ENCODE data around the gene WDR41. TPM values are rescaled to one million over a fixed set of nuclear protein-coding genes. Genes with fewer than 3 reads are reported as not detected.

WDR41 gene
- total RNA-seq, 1 experiment from 2014 or later, result 39.8 TPM

DNA sequence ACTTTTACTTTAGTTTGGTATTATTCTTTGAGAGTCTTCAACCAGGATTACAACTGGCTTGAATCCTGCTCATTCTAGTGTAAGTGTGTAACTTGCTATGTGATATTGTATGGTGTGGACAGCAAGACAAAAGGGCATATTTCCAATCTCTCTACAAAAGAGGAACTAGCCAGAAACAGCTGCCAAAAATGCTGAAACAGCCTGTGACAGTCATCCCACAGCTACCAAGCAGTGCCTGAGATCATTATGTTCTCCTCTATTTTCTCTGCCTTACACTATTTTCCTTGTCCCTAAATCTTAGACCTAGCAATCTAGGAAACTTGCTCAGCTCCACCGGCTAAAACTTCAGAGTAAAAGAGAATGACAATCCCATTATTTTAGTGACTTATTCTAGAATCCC, 42.8 kb downstream of the WDR41 start:
- TF ChIP-seq ZNF138 (CRISPR knock-in tag; conservative IDR thresholded peaks at IDR 0.05), result no peak
- TF ChIP-seq, protein P1, sequence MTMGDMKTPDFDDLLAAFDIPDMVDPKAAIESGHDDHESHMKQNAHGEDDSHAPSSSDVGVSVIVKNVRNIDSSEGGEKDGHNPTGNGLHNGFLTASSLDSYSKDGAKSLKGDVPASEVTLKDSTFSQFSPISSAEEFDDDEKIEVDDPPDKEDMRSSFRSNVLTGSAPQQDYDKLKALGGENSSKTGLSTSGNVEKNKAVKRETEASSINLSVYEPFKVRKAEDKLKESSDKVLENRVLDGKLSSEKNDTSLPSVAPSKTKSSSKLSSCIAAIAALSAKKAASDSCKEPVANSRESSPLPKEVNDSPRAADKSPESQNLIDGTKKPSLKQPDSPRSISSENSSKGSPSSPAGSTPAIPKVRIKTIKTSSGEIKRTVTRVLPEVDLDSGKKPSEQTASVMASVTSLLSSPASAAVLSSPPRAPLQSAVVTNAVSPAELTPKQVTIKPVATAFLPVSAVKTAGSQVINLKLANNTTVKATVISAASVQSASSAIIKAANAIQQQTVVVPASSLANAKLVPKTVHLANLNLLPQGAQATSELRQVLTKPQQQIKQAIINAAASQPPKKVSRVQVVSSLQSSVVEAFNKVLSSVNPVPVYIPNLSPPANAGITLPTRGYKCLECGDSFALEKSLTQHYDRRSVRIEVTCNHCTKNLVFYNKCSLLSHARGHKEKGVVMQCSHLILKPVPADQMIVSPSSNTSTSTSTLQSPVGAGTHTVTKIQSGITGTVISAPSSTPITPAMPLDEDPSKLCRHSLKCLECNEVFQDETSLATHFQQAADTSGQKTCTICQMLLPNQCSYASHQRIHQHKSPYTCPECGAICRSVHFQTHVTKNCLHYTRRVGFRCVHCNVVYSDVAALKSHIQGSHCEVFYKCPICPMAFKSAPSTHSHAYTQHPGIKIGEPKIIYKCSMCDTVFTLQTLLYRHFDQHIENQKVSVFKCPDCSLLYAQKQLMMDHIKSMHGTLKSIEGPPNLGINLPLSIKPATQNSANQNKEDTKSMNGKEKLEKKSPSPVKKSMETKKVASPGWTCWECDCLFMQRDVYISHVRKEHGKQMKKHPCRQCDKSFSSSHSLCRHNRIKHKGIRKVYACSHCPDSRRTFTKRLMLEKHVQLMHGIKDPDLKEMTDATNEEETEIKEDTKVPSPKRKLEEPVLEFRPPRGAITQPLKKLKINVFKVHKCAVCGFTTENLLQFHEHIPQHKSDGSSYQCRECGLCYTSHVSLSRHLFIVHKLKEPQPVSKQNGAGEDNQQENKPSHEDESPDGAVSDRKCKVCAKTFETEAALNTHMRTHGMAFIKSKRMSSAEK (CRISPR knock-in tag; IDR thresholded peaks at IDR 0.05; ENCODE audit: borderline replicate concordance), result no peak
- TF ChIP-seq AR (CRISPR knock-in tag; IDR thresholded peaks at IDR 0.05), result no peak
- no peak for TF ChIP-seq USF1 (CRISPR knock-in tag; IDR thresholded peaks at IDR 0.05)
- TF ChIP-seq MYBL2 (CRISPR knock-in tag; IDR thresholded peaks at IDR 0.05), result no peak
- no peak for TF ChIP-seq JUN (CRISPR knock-in tag; IDR thresholded peaks at IDR 0.05)
- no peak for TF ChIP-seq OVOL2 (CRISPR knock-in tag; IDR thresholded peaks at IDR 0.05; ENCODE audit: borderline replicate concordance)
- no peak for TF ChIP-seq FOXJ3 (CRISPR knock-in tag; IDR thresholded peaks at IDR 0.05; ENCODE audit: borderline replicate concordance)
- no peak for TF ChIP-seq ATF1 (CRISPR knock-in tag; IDR thresholded peaks at IDR 0.05)
- TF ChIP-seq SMAD3 (CRISPR knock-in tag; IDR thresholded peaks at IDR 0.05; ENCODE audit: borderline replicate concordance), result no peak
- no peak for TF ChIP-seq ZNF281 (CRISPR knock-in tag; IDR thresholded peaks at IDR 0.05)
- TF ChIP-seq GABPB1 (CRISPR knock-in tag; IDR thresholded peaks at IDR 0.05), result no peak
- no peak for TF ChIP-seq KAT7 (CRISPR knock-in tag; IDR thresholded peaks at IDR 0.05; ENCODE audit: borderline replicate concordance)
- Mint-ChIP-seq H3K27me3 (ENCODE audit: low read depth) (no peaks in the 10 kb centered on the region), H3K27ac (no peak overlapping the region), H3K9me3 (peaks cover 5% of the 10 kb centered on the region), H3K36me3 (peaks cover 26% of the 10 kb centered on the region), H3K4me3 (no peak overlapping the region), H3K4me1 (no peaks in the 10 kb centered on the region)
- no peak for DNase-seq (ENCODE audit: low spot score)
- CTCF ChIA-PET, result no interaction called here
- POLR2A ChIA-PET, result no interaction called here
- ATAC-seq, result no peak

DNA sequence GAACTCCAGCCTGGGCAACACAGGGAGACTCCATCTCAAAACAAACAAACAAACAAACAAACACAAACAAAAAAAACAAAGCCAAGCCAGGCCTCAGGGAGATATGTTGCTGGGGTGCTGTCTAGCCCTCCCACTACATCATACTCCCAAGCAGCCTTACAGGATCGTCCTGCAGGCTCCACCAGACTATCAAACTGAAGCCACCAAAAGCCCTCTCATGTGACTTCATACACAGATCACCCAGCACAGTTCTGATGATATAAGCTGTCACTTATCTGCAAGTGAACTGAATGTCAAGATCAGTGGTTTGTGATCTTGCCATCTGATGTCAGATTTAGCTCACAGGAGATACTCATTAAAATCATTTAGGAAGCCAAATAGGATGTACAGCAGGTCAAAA, 43.3 kb downstream of the WDR41 start:
- DNase-seq (ENCODE audit: low spot score), result no peak
- H3K4me3 Mint-ChIP-seq, result no peak overlapping the region
- ATAC-seq, result no peak
- H3K4me1 Mint-ChIP-seq, result no peaks in the 10 kb centered on the region
- peaks cover 23% of the 10 kb centered on the region for H3K36me3 Mint-ChIP-seq
- ChIA-PET POLR2A (no interaction called here), CTCF (no interaction called here)
- H3K27ac Mint-ChIP-seq, result no peak overlapping the region
- no peaks in the 10 kb centered on the region for H3K27me3 Mint-ChIP-seq (ENCODE audit: low read depth)
- peaks cover 5% of the 10 kb centered on the region for H3K9me3 Mint-ChIP-seq
- TF ChIP-seq, protein P2, sequence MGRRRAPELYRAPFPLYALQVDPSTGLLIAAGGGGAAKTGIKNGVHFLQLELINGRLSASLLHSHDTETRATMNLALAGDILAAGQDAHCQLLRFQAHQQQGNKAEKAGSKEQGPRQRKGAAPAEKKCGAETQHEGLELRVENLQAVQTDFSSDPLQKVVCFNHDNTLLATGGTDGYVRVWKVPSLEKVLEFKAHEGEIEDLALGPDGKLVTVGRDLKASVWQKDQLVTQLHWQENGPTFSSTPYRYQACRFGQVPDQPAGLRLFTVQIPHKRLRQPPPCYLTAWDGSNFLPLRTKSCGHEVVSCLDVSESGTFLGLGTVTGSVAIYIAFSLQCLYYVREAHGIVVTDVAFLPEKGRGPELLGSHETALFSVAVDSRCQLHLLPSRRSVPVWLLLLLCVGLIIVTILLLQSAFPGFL (CRISPR knock-in tag; IDR thresholded peaks at IDR 0.05; ENCODE audit: borderline replicate concordance), result no peak
- no peak for TF ChIP-seq NR3C1 (CRISPR knock-in tag; conservative IDR thresholded peaks at IDR 0.05; ENCODE audit: low read depth)
- no peak for TF ChIP-seq ZBTB21 (CRISPR knock-in tag; IDR thresholded peaks at IDR 0.05; ENCODE audit: borderline replicate concordance)
- TF ChIP-seq TCF7 (CRISPR knock-in tag; IDR thresholded peaks at IDR 0.05; ENCODE audit: low read depth), result no peak
- TF ChIP-seq EMX1 (CRISPR knock-in tag; IDR thresholded peaks at IDR 0.05), result no peak
- TF ChIP-seq ZNF232 (CRISPR knock-in tag; IDR thresholded peaks at IDR 0.05), result no peak
